GM18502 (cell line): ENCODE measurements around the gene PTGFRN.

Experiments used
- ATAC-seq: cut with Tn5 transposase; IDR thresholded peaks from one replicate; pipeline ENCODE4 v1.9.1; 2021; ENCODE audit warnings: mild to moderate bottlenecking; ENCODE audit not compliant: unreplicated experiment, poor library complexity

The PTGFRN gene

GRCh38 chr1:117025568-117025967 is 115.9 kb downstream of the PTGFRN start:
- no peak for ATAC-seq

GRCh38 chr1:117026361-117026760 is 116.6 kb downstream of the PTGFRN start:
- no peak for ATAC-seq

- ATAC-seq: no peak
Measured at GRCh38 chr1:117029685-117030084, 120.0 kb downstream of the PTGFRN start.

- no peak for ATAC-seq
Measured at GRCh38 chr1:117030271-117030877, 120.7 kb downstream of the PTGFRN start.

GRCh38 chr1:117032266-117032665 is 122.5 kb downstream of the PTGFRN start:
- no peak for ATAC-seq

- no peak for ATAC-seq
Measured at GRCh38 chr1:117032681-117033539, 123.2 kb downstream of the PTGFRN start.

- ATAC-seq: no peak
Measured at GRCh38 chr1:117033772-117034171, 124.1 kb downstream of the PTGFRN start.

- no peak for ATAC-seq
Measured at GRCh38 chr1:117034791-117035290, 125.1 kb downstream of the PTGFRN start.

GRCh38 chr1:117036018-117036461 is 126.3 kb downstream of the PTGFRN start:
- ATAC-seq: no peak

- ATAC-seq: no peak
Measured at GRCh38 chr1:117037802-117038201, 128.1 kb downstream of the PTGFRN start.

GRCh38 chr1:117038236-117038635 is 128.5 kb downstream of the PTGFRN start:
- no peak for ATAC-seq
